HCT116 (cell line): ENCODE measurements around the gene TBPL1. TPM values are rescaled to one million over a fixed set of nuclear protein-coding genes. Genes with fewer than 3 reads are reported as not detected.
A peak's percentile ranks its signal among the peaks of the same experiment; 100 is the strongest.
"Not testable (repeated sequence)": the region's sequence is repeated elsewhere in the genome, so short reads cannot be mapped to it uniquely, and the experiment has no call there.

Experiments
- ATAC-seq: fragments of 200-7000 bp; cut with Tn5 transposase; 2 replicates; pipeline ENCODE4 v1.9.1; 2020; ENCODE audit warnings: mild to moderate bottlenecking, moderate library complexity
- BruUV-seq: library from RNA; stranded (reverse); fragments of 400-500 nt; replicated peaks from 2 replicates; lab custom pipeline; 2021; lab: Mats Ljungman, UMichigan
- CTCF ChIA-PET: fragments of 300-600 bp; sonication (Branson Sonifier 250); formaldehyde crosslinking; loops from one replicate; lab custom pipeline; 2021; ENCODE audit warnings: antibody characterized with exemption; lab: Charles Lee
- POLR2A ChIA-PET: fragments of 300-600, 350-600 bp; sonication (Branson Sonifier 250); formaldehyde crosslinking; loops from one replicate; lab custom pipeline; 2021; ENCODE audit warnings: antibody characterized with exemption; lab: Charles Lee
- RAD21 ChIA-PET, 2 experiments: fragments of 300-600 bp; sonication (Branson Sonifier 250); formaldehyde crosslinking; loops; one replicate each; lab custom pipeline; 2023; ENCODE audit warnings: low total read pairs in 2 of 2; ENCODE audit not compliant: uncharacterized antibody in 2 of 2, unreplicated experiment in 2 of 2, low non-redundant PET in 1 of 2; lab: Charles Lee
- DNase-seq: peaks from one replicate; pipeline ENCODE4 v3.0.0-alpha.2; 2010; ENCODE audit warnings: low read depth, low spot score
- H2AFZ ChIP-seq: fragments of 200-600 bp; shearing (Covaris generic), sonication (generic); 2 replicates; pipeline ENCODE4 v1.6.1; 2017; ENCODE audit warnings: low read depth, mixed run types, mixed read lengths, antibody characterized with exemption, low read length; ENCODE audit not compliant: poor library complexity, severe bottlenecking
- H3K27ac ChIP-seq: 2 replicates; pipeline ENCODE4 v1.5.1; 2012; ENCODE audit warnings: low read depth, low read length
- H3K27me3 ChIP-seq: fragments of 200-600 bp; sonication (generic); 2 replicates; pipeline ENCODE4 v1.6.1; 2016; ENCODE audit warnings: mixed run types, low read length, mixed read lengths; ENCODE audit not compliant: insufficient read depth
- H3K36me3 ChIP-seq, 2 experiments: fragments of 200-500 bp in 1 of 2; fragments of 200-600 bp in 1 of 2; sonication (Bioruptor generic) in 1 of 2; sonication (generic) in 1 of 2; 2 replicates each; pipeline versions ENCODE4 v1.5.1 to v1.6.1; 2014 to 2016; ENCODE audit warnings: low read length in 2 of 2, inconsistent platforms in 1 of 2, mixed read lengths in 1 of 2, mixed run types in 1 of 2; ENCODE audit not compliant: insufficient read depth in 2 of 2, control insufficient read depth in 1 of 2
- H3K4me1 ChIP-seq, 2 experiments: fragments of 200-600 bp in 1 of 2; sonication (generic) in 1 of 2; 2 replicates each; pipeline versions ENCODE4 v1.5.1 to v1.6.1; 2012 to 2017; ENCODE audit warnings: low read length in 2 of 2, inconsistent platforms in 1 of 2, mild to moderate bottlenecking in 1 of 2, mixed read lengths in 1 of 2, mixed run types in 1 of 2, moderate library complexity in 1 of 2; ENCODE audit not compliant: insufficient read depth in 2 of 2, control insufficient read depth in 1 of 2
- H3K4me2 ChIP-seq: fragments of 200-600 bp; sonication (generic); 2 replicates; pipeline ENCODE4 v1.6.1; 2017; ENCODE audit warnings: mixed run types, low read length, mixed read lengths
- H3K4me3 ChIP-seq, 2 experiments: fragments of 200-600 bp in 1 of 2; sonication (generic) in 1 of 2; replicated peaks in 1 of 2; 2 replicates each; pipeline ENCODE4 v1.5.1; 2011 to 2016; ENCODE audit warnings: low read length in 2 of 2, control low read depth in 1 of 2, low read depth in 1 of 2, mild to moderate bottlenecking in 1 of 2, mixed read lengths in 1 of 2, mixed run types in 1 of 2
- H3K79me2 ChIP-seq: fragments of 200-600 bp; sonication (generic); 2 replicates; pipeline ENCODE4 v1.6.1; 2017; ENCODE audit warnings: mild to moderate bottlenecking, mixed run types, low read length, moderate library complexity, mixed read lengths; ENCODE audit not compliant: insufficient read depth
- H3K9ac ChIP-seq: fragments of 200-600 bp; sonication (generic); 2 replicates; pipeline ENCODE4 v1.6.1; 2016; ENCODE audit warnings: low read length, mixed read lengths
- H3K9me2 ChIP-seq: fragments of 200-600 bp; sonication (generic), shearing (Covaris generic); 2 replicates; pipeline ENCODE4 v1.6.1; 2017; ENCODE audit warnings: mixed run types, mild to moderate bottlenecking, moderate library complexity; ENCODE audit not compliant: insufficient read depth
- H3K9me3 ChIP-seq, 2 experiments: fragments of 200-500 bp in 1 of 2; fragments of 200-600 bp in 1 of 2; sonication (Bioruptor generic) in 1 of 2; sonication (generic) in 1 of 2; 2 replicates each; pipeline ENCODE4 v1.6.1; 2014 to 2017; ENCODE audit warnings: low read length in 2 of 2, mixed read lengths in 2 of 2, inconsistent platforms in 1 of 2, low read depth in 1 of 2, mild to moderate bottlenecking in 1 of 2, mixed run types in 1 of 2, moderate library complexity in 1 of 2; ENCODE audit not compliant: control insufficient read depth in 1 of 2, insufficient read depth in 1 of 2
- H4K20me1 ChIP-seq: fragments of 200-600 bp; sonication (generic), shearing (Covaris generic); 2 replicates; pipeline ENCODE4 v1.6.1; 2017; ENCODE audit warnings: mixed run types, mild to moderate bottlenecking, moderate library complexity; ENCODE audit not compliant: insufficient read depth
- CBX3 ChIP-seq: IDR thresholded peaks from 2 replicates; pipeline ENCODE4 v1.6.1; 2012; ENCODE audit warnings: low read depth
- CEBPB ChIP-seq: IDR thresholded peaks from 2 replicates; pipeline ENCODE4 v1.6.1; 2012; ENCODE audit warnings: low read depth
- EGR1 ChIP-seq: IDR thresholded peaks from 2 replicates; pipeline ENCODE4 v1.6.1; 2012; ENCODE audit warnings: low read depth
- ELF1 ChIP-seq: IDR thresholded peaks from 2 replicates; pipeline ENCODE4 v1.6.1; 2012; ENCODE audit warnings: low read depth, borderline replicate concordance
- EZH2 ChIP-seq: fragments of 200-600 bp; sonication (generic); IDR thresholded peaks from 2 replicates; pipeline ENCODE4 v1.6.1; 2017; ENCODE audit warnings: antibody characterized with exemption, mixed run types
- FOSL1 ChIP-seq: IDR thresholded peaks from 2 replicates; pipeline ENCODE4 v1.6.1; 2012; ENCODE audit warnings: low read depth
- JUND ChIP-seq: IDR thresholded peaks from 2 replicates; pipeline ENCODE4 v1.6.1; 2012
- POLR2AphosphoS5 ChIP-seq: IDR thresholded peaks from 2 replicates; pipeline ENCODE4 v1.6.1; 2011; ENCODE audit warnings: mild to moderate bottlenecking, low read depth, low read length, moderate library complexity
- SP1 ChIP-seq: IDR thresholded peaks from 2 replicates; pipeline ENCODE4 v1.6.1; 2012; ENCODE audit warnings: low read depth
- SRF ChIP-seq: IDR thresholded peaks from 2 replicates; pipeline ENCODE4 v1.6.1; 2012; ENCODE audit warnings: low read depth
- TCF7L2 ChIP-seq: IDR thresholded peaks from 2 replicates; pipeline ENCODE4 v1.7.0; 2011; ENCODE audit warnings: borderline replicate concordance, inconsistent platforms; ENCODE audit not compliant: insufficient read depth, insufficient read length; ENCODE audit errors: extremely low read depth
- YY1 ChIP-seq: IDR thresholded peaks from 2 replicates; pipeline ENCODE4 v1.6.1; 2011; ENCODE audit warnings: low read length, low read depth, moderate library complexity, mild to moderate bottlenecking; ENCODE audit not compliant: insufficient replicate concordance; ENCODE audit errors: extremely low read depth
- ZFX ChIP-seq: fragments of 450-650 bp; IDR thresholded peaks from 2 replicates; pipeline ENCODE4 v1.6.1; 2017
- ZNF274 ChIP-seq: fragments of 200-500 bp; sonication (Bioruptor generic); IDR thresholded peaks from 2 replicates; pipeline ENCODE4 v1.6.1; 2014; ENCODE audit warnings: mild to moderate bottlenecking, low read depth, low read length, inconsistent platforms
- intact Hi-C: fragments of 100-400 bp; cut with micrococcal nuclease; formaldehyde crosslinking; loops from 2 replicates; pipeline ENCODE4 v1.10.0; 2022
- total RNA-seq: library from RNA; stranded (reverse); gene quantifications from one replicate; pipeline ENCODE4 v1.2.1, GENCODE V29; 2021; ENCODE audit not compliant: unreplicated experiment
- TF ChIP-seq, protein P1 (sequence below), 3 experiments: fragments of 200-600 bp in 1 of 3; sonication (generic) in 1 of 3; IDR thresholded peaks in 2 of 3; conservative IDR thresholded peaks in 1 of 3; 2 replicates each; pipeline ENCODE4 v1.5.1; 2012 to 2017; ENCODE audit warnings: low read depth in 2 of 3, low read length in 2 of 3, antibody characterized with exemption in 1 of 3, borderline replicate concordance in 1 of 3, control low read depth in 1 of 3, mild to moderate bottlenecking in 1 of 3, mixed read lengths in 1 of 3, mixed run types in 1 of 3, moderate library complexity in 1 of 3; ENCODE audit not compliant: insufficient read depth in 1 of 3

Gene TBPL1
- total RNA-seq, 1 experiment from 2014 or later = 34.9 TPM

DNA sequence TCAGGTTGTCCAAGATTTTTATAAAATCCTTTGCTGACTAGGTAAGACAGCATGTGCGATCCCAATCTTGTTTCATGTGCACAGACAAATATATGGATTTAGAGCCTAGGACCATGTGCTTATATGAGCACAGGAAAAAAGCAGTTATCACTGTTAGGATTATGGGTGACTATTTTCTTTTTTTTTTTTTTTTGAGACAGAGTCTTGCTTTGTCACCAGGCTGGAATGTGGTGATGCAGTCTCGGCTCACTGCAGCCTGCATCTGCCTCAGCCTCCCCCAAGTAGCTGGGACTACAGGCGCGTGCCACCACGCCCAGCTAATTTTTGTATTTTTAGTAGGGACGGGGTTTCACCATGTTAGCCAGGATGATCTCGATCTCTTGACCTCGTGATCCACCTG, 14.8 kb downstream of the TBPL1 start:
- H3K9me2 ChIP-seq, intact Hi-C loops, BruUV-seq, H3K36me3 ChIP-seq, H3K4me3 ChIP-seq, H2AFZ ChIP-seq, H3K27ac ChIP-seq, H3K9me3 ChIP-seq, H4K20me1 ChIP-seq, H3K27me3 ChIP-seq, RAD21 ChIA-PET, POLR2A ChIA-PET: not testable (repeated sequence)
- DNase-seq = peak; percentile 43
- TF ChIP-seq FOSL1 (peak; percentile 54), SP1 (0 out of 2 replicates have a peak, but pooled peaks have one; percentile 18), CBX3 (peak; percentile 51; the same call in 1 of the 2 replicates), JUND (peak; percentile 26; the same call in 1 of the 2 replicates)
- Histone ChIP-seq H3K79me2 (peaks cover 86% of the 10 kb centered on the region), H3K9ac (peak overlapping the region; percentile 25), H3K4me2 (peak overlapping the region; percentile 59), H3K4me1 (peaks cover 11 to 20% of the 10 kb centered on the region in 2 experiments)
- ATAC-seq = peak; percentile 94
- CTCF ChIA-PET = interaction anchor here (1.3 to 1.7 kb wide), 2 partner anchors 9 to 96 kb away, joined by 4 to 6 read pairs; no protein-coding TSS in a partner anchor

DNA sequence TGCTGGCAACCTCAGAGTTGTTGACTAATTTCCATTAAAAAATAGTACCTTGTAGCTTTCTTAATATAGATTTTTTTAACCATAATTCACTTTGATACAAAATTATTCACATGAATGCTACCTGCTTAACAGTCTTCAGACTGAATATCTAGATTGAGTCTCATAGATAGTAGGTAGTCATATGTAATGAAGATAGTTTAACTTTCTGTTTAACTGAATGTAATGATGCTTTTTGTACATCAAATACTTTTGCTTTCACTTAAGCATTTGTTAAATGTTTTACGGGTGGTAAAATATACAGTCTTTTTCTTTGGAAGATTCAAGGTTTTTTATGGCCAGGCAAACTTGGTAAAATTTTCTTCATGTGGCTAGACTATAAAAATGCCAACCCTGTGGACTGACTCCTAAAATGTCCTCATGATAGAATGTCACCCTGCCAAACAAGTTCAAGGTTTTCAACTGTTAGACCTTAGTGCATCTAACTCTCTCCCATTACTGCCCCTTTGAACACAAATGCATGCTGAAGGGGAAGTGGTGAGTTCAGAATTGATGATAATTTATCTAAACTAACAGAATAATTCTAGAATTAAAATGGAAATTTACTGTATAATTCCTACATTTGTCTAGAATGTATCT, 16.4 kb downstream of the TBPL1 start:
- RAD21 ChIA-PET = no interaction called here
- no peak for TF ChIP-seq EZH2
- TF ChIP-seq CBX3 = no peak
- TF ChIP-seq, protein P1, sequence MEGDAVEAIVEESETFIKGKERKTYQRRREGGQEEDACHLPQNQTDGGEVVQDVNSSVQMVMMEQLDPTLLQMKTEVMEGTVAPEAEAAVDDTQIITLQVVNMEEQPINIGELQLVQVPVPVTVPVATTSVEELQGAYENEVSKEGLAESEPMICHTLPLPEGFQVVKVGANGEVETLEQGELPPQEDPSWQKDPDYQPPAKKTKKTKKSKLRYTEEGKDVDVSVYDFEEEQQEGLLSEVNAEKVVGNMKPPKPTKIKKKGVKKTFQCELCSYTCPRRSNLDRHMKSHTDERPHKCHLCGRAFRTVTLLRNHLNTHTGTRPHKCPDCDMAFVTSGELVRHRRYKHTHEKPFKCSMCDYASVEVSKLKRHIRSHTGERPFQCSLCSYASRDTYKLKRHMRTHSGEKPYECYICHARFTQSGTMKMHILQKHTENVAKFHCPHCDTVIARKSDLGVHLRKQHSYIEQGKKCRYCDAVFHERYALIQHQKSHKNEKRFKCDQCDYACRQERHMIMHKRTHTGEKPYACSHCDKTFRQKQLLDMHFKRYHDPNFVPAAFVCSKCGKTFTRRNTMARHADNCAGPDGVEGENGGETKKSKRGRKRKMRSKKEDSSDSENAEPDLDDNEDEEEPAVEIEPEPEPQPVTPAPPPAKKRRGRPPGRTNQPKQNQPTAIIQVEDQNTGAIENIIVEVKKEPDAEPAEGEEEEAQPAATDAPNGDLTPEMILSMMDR (IDR thresholded peaks at IDR 0.05 in 2 of 3, conservative IDR thresholded peaks at IDR 0.05 in 1 of 3; ENCODE audit: borderline replicate concordance in 1 of 3, insufficient read depth in 1 of 3, low read depth in 2 of 3, low read length in 2 of 3) = no peak
- no peak for TF ChIP-seq TCF7L2
- TF ChIP-seq EGR1 = no peak
- no peak for TF ChIP-seq SRF
- no peak for TF ChIP-seq ZNF274
- no peak for TF ChIP-seq ELF1
- TF ChIP-seq CEBPB = no peak
- TF ChIP-seq YY1 = no peak
- TF ChIP-seq ZFX = no peak
- no peak for TF ChIP-seq POLR2AphosphoS5
- no peaks in the 10 kb centered on the region for H3K9me2 ChIP-seq
- no peaks in the 10 kb centered on the region for H3K27me3 ChIP-seq
- H3K4me2 ChIP-seq = no peak overlapping the region
- ATAC-seq (no peak), DNase-seq (no peak)
- H3K27ac ChIP-seq = no peak overlapping the region
- no TSS peak for BruUV-seq
- intact Hi-C loops = no loop called here
- H3K9ac ChIP-seq = no peak overlapping the region
- peaks cover 83% of the 10 kb centered on the region for H3K79me2 ChIP-seq
- CTCF ChIA-PET = interaction anchor here (1.2 kb wide), 1 partner anchor 128 kb away, joined by 4 read pairs; no protein-coding TSS in a partner anchor
- H3K4me3 ChIP-seq = no peak overlapping the region
- no peak overlapping the region for H2AFZ ChIP-seq
- no peaks in the 10 kb centered on the region for H4K20me1 ChIP-seq
- no peaks in the 10 kb centered on the region for H3K9me3 ChIP-seq
- H3K36me3 ChIP-seq = no peaks in the 10 kb centered on the region
- POLR2A ChIA-PET = no interaction called here
- H3K4me1 ChIP-seq = peaks cover 11 to 23% of the 10 kb centered on the region in 2 experiments
